Skeletal muscle tissue (tissue), 4 donors: ENCODE results near the gene AP4B1. TPM values are rescaled to one million over a fixed set of nuclear protein-coding genes. Genes with fewer than 3 reads are reported as not detected.

Experiments used
- H3K27ac ChIP-seq: one replicate; pipeline ENCODE4 v1.7.0; 2013; ENCODE audit warnings: mild to moderate bottlenecking, low read depth, low read length, inconsistent platforms
- H3K27me3 ChIP-seq, 3 donors: one replicate each; pipeline ENCODE4 v1.7.0; 2013; ENCODE audit warnings: low read length in 3 of 3; ENCODE audit not compliant: control insufficient read depth in 3 of 3, insufficient read depth in 3 of 3
- H3K36me3 ChIP-seq, 3 donors: one replicate each; pipeline ENCODE4 v1.7.0; 2013; ENCODE audit warnings: low read length in 3 of 3; ENCODE audit not compliant: control insufficient read depth in 3 of 3, insufficient read depth in 3 of 3
- H3K4me1 ChIP-seq, 3 donors: one replicate each; pipeline ENCODE4 v1.7.0; 2013; ENCODE audit warnings: low read length in 3 of 3, mild to moderate bottlenecking in 3 of 3; ENCODE audit not compliant: control insufficient read depth in 3 of 3, insufficient read depth in 3 of 3
- H3K4me3 ChIP-seq, 3 donors: one replicate each; pipeline ENCODE4 v1.7.0; 2013; ENCODE audit warnings: low read length in 3 of 3
- H3K9ac ChIP-seq, 3 donors: one replicate each; pipeline ENCODE4 v1.7.0; 2013; ENCODE audit warnings: low read length in 3 of 3, mild to moderate bottlenecking in 3 of 3, moderate library complexity in 2 of 3, low read depth in 1 of 3
- H3K9me3 ChIP-seq, 3 donors: one replicate each; pipeline ENCODE4 v1.7.0; 2013; ENCODE audit warnings: low read length in 3 of 3; ENCODE audit not compliant: control insufficient read depth in 3 of 3
- total RNA-seq: library from RNA; depleted of rRNA; stranded (reverse); fragments of >200 nt; gene quantifications from one replicate; pipeline ENCODE4 v1.2.3, GENCODE V29; 2014
- donor health status: Osteomylitis.

The AP4B1 gene
- total RNA-seq, 1 donor from 2014 or later, result 16.7 TPM

- Histone ChIP-seq H3K4me1 (peaks cover 24 to 37% (median 30%) of the 10 kb centered on the region in 3 donors), H3K9ac (no peak overlapping the region), H3K27me3 (no peaks in the 10 kb centered on the region), H3K9me3 (no peaks in the 10 kb centered on the region), H3K27ac (no peak overlapping the region), H3K4me3 (no peak overlapping the region), H3K36me3 (peaks cover 7 to 15% (median 8%) of the 10 kb centered on the region in 3 donors)
These were observed 38.6 kb upstream of the AP4B1 start for GRCh38 chr1:113943028-113943811.

GRCh38 chr1:113942527-113942926, 37.9 kb upstream of the AP4B1 start:
- no peaks in the 10 kb centered on the region for H3K9me3 ChIP-seq
- no peak overlapping the region for H3K27ac ChIP-seq
- no peak overlapping the region for H3K4me3 ChIP-seq
- no peaks in the 10 kb centered on the region for H3K27me3 ChIP-seq
- peaks cover 25 to 31% (median 30%) of the 10 kb centered on the region in 3 donors for H3K4me1 ChIP-seq
- no peak overlapping the region for H3K9ac ChIP-seq
- peaks cover 7 to 15% (median 8%) of the 10 kb centered on the region in 3 donors for H3K36me3 ChIP-seq

GRCh38 chr1:113941245-113941559, 36.6 kb upstream of the AP4B1 start:
- Histone ChIP-seq H3K36me3 (peaks cover 7 to 15% (median 8%) of the 10 kb centered on the region in 3 donors), H3K9me3 (no peaks in the 10 kb centered on the region), H3K27ac (peak overlapping the region; percentile 80), H3K4me1 (peaks cover 18 to 21% (median 20%) of the 10 kb centered on the region in 3 donors), H3K27me3 (no peaks in the 10 kb centered on the region), H3K9ac (peak overlapping the region in 1 of 3 donors; percentile 51), H3K4me3 (no peak overlapping the region)

- no peak overlapping the region for H3K4me3 ChIP-seq
- peaks cover 18 to 21% (median 20%) of the 10 kb centered on the region in 3 donors for H3K4me1 ChIP-seq
- no peaks in the 10 kb centered on the region for H3K27me3 ChIP-seq
- H3K27ac ChIP-seq, result peak overlapping the region; percentile 80
- peak overlapping the region in 2 of 3 donors; percentile 51 to 60 for H3K9ac ChIP-seq
- no peaks in the 10 kb centered on the region for H3K9me3 ChIP-seq
- peaks cover 7 to 15% (median 8%) of the 10 kb centered on the region in 3 donors for H3K36me3 ChIP-seq
These were observed 36.0 kb upstream of the AP4B1 start for GRCh38 chr1:113940365-113941244.

DNA sequence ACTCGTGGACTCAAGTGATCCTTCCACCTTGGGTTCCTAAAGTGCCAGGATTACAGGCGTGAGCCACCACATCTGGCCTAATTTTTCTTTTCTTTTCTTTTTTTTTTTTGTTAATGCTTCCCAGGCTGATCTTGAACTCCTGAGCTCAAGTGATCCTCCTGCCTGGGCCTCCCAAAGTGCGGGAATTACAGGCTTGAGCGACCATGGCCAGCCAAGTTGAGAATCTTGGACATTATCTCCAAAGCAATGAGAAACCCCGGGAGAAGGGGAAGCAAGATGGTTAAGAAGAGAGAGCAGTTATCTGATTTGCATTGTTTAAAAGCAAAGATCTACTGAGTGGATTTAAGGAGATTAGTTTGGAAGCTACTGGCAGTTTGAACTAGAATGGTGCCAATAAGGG, 33.6 kb upstream of the AP4B1 start:
- no peaks in the 10 kb centered on the region for H3K27me3 ChIP-seq
- no peaks in the 10 kb centered on the region for H3K9me3 ChIP-seq
- no peak overlapping the region for H3K27ac ChIP-seq
- peaks cover 7 to 11% (median 8%) of the 10 kb centered on the region in 3 donors for H3K36me3 ChIP-seq
- H3K9ac ChIP-seq, result no peak overlapping the region
- peaks cover 22 to 28% (median 24%) of the 10 kb centered on the region in 3 donors for H3K4me1 ChIP-seq
- H3K4me3 ChIP-seq, result no peak overlapping the region

DNA sequence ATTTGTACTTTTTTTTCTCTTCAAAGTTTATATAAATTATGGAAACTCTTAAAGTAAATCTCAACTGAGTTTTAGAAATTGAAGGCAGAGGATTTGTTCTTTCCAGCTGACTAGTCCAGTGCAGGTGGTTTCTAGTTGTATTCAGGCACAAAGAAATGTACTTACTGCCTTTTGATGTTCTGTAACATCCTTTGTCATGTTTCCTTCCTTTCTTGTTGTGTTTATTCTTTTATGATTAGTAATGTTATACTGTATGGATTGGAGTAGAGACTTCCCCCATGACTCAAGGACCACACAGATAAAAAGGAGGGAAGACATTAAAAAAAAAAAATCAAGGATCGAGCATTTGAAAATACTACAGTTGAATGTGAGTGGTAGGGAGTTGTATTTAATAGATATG, 32.5 kb upstream of the AP4B1 start:
- no peak overlapping the region for H3K4me3 ChIP-seq

GRCh38 chr1:113935970-113936369, 31.4 kb upstream of the AP4B1 start:
- H3K4me1 ChIP-seq, result peaks cover 29 to 37% (median 37%) of the 10 kb centered on the region in 3 donors
- no peak overlapping the region for H3K27ac ChIP-seq
- no peak overlapping the region for H3K4me3 ChIP-seq
- H3K9ac ChIP-seq, result no peak overlapping the region
- no peaks in the 10 kb centered on the region for H3K9me3 ChIP-seq
- H3K27me3 ChIP-seq, result no peaks in the 10 kb centered on the region
- peaks cover 4 to 7% (median 4%) of the 10 kb centered on the region in 3 donors for H3K36me3 ChIP-seq

More for the DNA sequence above, 32.5 kb upstream of the AP4B1 start:
- Histone ChIP-seq H3K9me3 (no peaks in the 10 kb centered on the region), H3K27ac (no peak overlapping the region), H3K36me3 (peaks cover 7 to 9% (median 8%) of the 10 kb centered on the region in 3 donors), H3K4me1 (peaks cover 29 to 34% (median 30%) of the 10 kb centered on the region in 3 donors), H3K27me3 (no peaks in the 10 kb centered on the region), H3K9ac (no peak overlapping the region)

- H3K4me3 ChIP-seq, result no peak overlapping the region
- no peak overlapping the region for H3K27ac ChIP-seq
- no peaks in the 10 kb centered on the region for H3K9me3 ChIP-seq
- no peaks in the 10 kb centered on the region for H3K27me3 ChIP-seq
- no peaks in the 10 kb centered on the region for H3K36me3 ChIP-seq
- H3K4me1 ChIP-seq, result peaks cover 28 to 36% (median 36%) of the 10 kb centered on the region in 3 donors
- no peak overlapping the region for H3K9ac ChIP-seq
These were observed 30.6 kb upstream of the AP4B1 start for GRCh38 chr1:113935176-113935575.

DNA sequence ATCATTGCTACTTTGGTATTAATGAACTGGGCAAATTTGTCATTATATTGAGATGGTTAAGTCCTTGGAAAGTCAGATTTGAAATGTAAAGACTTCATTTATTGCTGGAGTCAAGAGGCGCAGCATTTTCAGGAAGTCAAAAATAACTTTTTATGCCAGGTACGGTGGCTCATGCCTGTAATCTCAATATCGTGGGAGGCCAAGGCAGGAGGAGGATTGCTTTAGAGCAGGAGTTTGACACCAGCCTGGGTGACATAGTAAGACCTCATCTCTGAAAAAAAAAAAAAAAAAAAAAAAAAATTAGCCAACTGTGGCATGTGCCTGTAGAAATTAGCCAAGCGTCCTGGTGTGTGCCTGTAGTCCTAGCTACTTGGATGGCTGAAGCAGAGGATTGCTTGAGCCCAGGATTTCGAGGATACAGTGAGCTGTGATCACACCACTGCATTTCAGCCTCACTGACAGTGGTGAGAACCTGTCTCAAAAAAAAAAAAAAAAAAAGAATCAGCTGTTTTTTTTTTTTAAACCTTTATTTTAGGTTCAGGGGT, 30.0 kb upstream of the AP4B1 start:
- Histone ChIP-seq H3K4me3 (no peak overlapping the region), H3K27me3 (no peaks in the 10 kb centered on the region), H3K27ac (no peak overlapping the region), H3K4me1 (peaks cover 22 to 37% (median 31%) of the 10 kb centered on the region in 3 donors), H3K9me3 (no peaks in the 10 kb centered on the region), H3K36me3 (no peaks in the 10 kb centered on the region), H3K9ac (no peak overlapping the region)
